ENCODE measurements around the gene RPAP2. TPM values are rescaled to one million over a fixed set of nuclear protein-coding genes. Genes with fewer than 3 reads are reported as not detected.
"Not testable (repeated sequence)": the region's sequence is repeated elsewhere in the genome, so short reads cannot be mapped to it uniquely, and the experiment has no call there.

RPAP2 gene
- total RNA-seq (5.4 and 5.6 TPM in 2 replicates), polyA plus RNA-seq (13.0 and 13.3 TPM in 2 replicates), polyA minus RNA-seq (ENCODE audit: low replicate concordance) (0.82 and 2.1 TPM in 2 replicates)
- polyA plus RNA-seq (2012): 8.3 and 9.5 TPM in 2 replicates

GRCh38 chr1:92298573-92299476 lies at the start of gene RPAP2, which contains the start of gene GLMN:
Gene RPAP2 (plus strand): TSS chr1:92299059. CDS start chr1:92299074, 15 bp downstream.
Gene GLMN (minus strand): TSS chr1:92298987. CDS start chr1:92297999, 988 bp downstream.
- H3K9me3 ChIP-seq (ENCODE audit: control insufficient read depth, insufficient read depth, low read depth, low read length): no peaks in the 10 kb centered on the region
- H3K4me2 ChIP-seq (ENCODE audit: extremely low read depth, insufficient read depth, low read length): peak within 1 kb of the TSS; percentile 94
- peaks cover 2% of the 10 kb centered on the region for H3K36me3 ChIP-seq (ENCODE audit: control insufficient read depth, insufficient read depth, low read length)
- H3K27me3 ChIP-seq (ENCODE audit: control insufficient read depth, insufficient read depth, low read length): no peaks in the 10 kb centered on the region
- H3K4me1 ChIP-seq (ENCODE audit: control insufficient read depth, extremely low read depth, insufficient read depth, low read length): no peaks in the 10 kb centered on the region
- peak within 1 kb of the TSS; percentile 99 for H2AFZ ChIP-seq (ENCODE audit: low read length)
- DNase-seq (ENCODE audit: low read depth in 2 of 2): peak; percentile 81 to 84
- H4K20me1 ChIP-seq (ENCODE audit: control insufficient read depth, extremely low read depth, insufficient read depth, low read length): no peaks in the 10 kb centered on the region
- TF ChIP-seq CTCF (conservative IDR thresholded peaks at IDR 0.05 in 1 of 2, IDR thresholded peaks at IDR 0.05 in 1 of 2; ENCODE audit: low read depth in 1 of 2, low read length in 2 of 2): peak; percentile 10 to 18
- no peak for TF ChIP-seq EZH2 (IDR thresholded peaks at IDR 0.05; ENCODE audit: low read length, missing control alignments)
- H3K9ac ChIP-seq (ENCODE audit: insufficient read depth, low read length): peak within 1 kb of the TSS; percentile 86
- H3K4me3 ChIP-seq (replicated peaks in 1 of 4; ENCODE audit: control extremely low read depth in 1 of 4, insufficient read depth in 1 of 4, low read depth in 3 of 4, low read length in 4 of 4): peak within 1 kb of the TSS; percentile 85 to 98 (median 95)
- H3K27ac ChIP-seq (ENCODE audit: insufficient read depth, low read length): peak within 1 kb of the TSS; percentile 94
- peaks cover 9% of the 10 kb centered on the region for H3K79me2 ChIP-seq (ENCODE audit: control insufficient read depth, insufficient read depth, low read length)

- H3K36me3 ChIP-seq (ENCODE audit: control insufficient read depth, insufficient read depth, low read length); H3K4me1 ChIP-seq (ENCODE audit: control insufficient read depth, extremely low read depth, insufficient read depth, low read length); H3K9ac ChIP-seq (ENCODE audit: insufficient read depth, low read length); H3K4me2 ChIP-seq (ENCODE audit: extremely low read depth, insufficient read depth, low read length); H3K4me3 ChIP-seq (replicated peaks in 1 of 4; ENCODE audit: control extremely low read depth in 1 of 4, insufficient read depth in 1 of 4, low read depth in 3 of 4, low read length in 4 of 4); H3K27ac ChIP-seq (ENCODE audit: insufficient read depth, low read length); H3K79me2 ChIP-seq (ENCODE audit: control insufficient read depth, insufficient read depth, low read length); H4K20me1 ChIP-seq (ENCODE audit: control insufficient read depth, extremely low read depth, insufficient read depth, low read length); H3K27me3 ChIP-seq (ENCODE audit: control insufficient read depth, insufficient read depth, low read length); H3K9me3 ChIP-seq (ENCODE audit: control insufficient read depth, insufficient read depth, low read depth, low read length); H2AFZ ChIP-seq (ENCODE audit: low read length); DNase-seq (ENCODE audit: low read depth in 2 of 2): not testable (repeated sequence)
Measured at GRCh38 chr1:92254714-92255113, 44.1 kb upstream of the RPAP2 start.

DNA sequence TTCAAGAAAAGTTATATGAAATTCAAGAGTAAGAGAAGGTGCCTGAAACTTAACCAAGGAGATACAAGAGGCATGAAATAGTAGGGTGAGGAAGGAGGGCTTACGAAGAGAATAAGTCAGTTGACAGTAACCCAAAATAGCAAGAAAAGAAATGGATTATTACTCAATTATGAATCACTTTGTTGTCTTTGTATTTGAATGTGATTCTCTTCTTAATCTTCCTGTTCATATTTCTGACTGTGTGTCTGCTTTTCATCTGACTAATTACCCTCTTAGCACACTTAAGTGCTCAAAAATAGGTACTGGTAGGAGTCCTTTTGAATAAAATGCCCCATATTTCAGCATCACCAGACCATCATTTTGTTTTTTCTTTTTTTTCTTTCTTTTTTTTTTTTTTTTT lies 39.5 kb upstream of the RPAP2 start:
- no peak for TF ChIP-seq CTCF (conservative IDR thresholded peaks at IDR 0.05 in 1 of 2, IDR thresholded peaks at IDR 0.05 in 1 of 2; ENCODE audit: low read depth in 1 of 2, low read length in 2 of 2)
- Histone ChIP-seq H3K4me3 (replicated peaks in 1 of 4; ENCODE audit: control extremely low read depth in 1 of 4, insufficient read depth in 1 of 4, low read depth in 3 of 4, low read length in 4 of 4) (no peak overlapping the region), H2AFZ (ENCODE audit: low read length) (no peak overlapping the region), H3K9ac (ENCODE audit: insufficient read depth, low read length) (no peak overlapping the region), H3K79me2 (ENCODE audit: control insufficient read depth, insufficient read depth, low read length) (no peaks in the 10 kb centered on the region), H4K20me1 (ENCODE audit: control insufficient read depth, extremely low read depth, insufficient read depth, low read length) (no peaks in the 10 kb centered on the region), H3K27ac (ENCODE audit: insufficient read depth, low read length) (no peak overlapping the region), H3K9me3 (ENCODE audit: control insufficient read depth, insufficient read depth, low read depth, low read length) (no peaks in the 10 kb centered on the region), H3K36me3 (ENCODE audit: control insufficient read depth, insufficient read depth, low read length) (peaks cover 5% of the 10 kb centered on the region), H3K4me1 (ENCODE audit: control insufficient read depth, extremely low read depth, insufficient read depth, low read length) (no peaks in the 10 kb centered on the region), H3K4me2 (ENCODE audit: extremely low read depth, insufficient read depth, low read length) (no peak overlapping the region), H3K27me3 (ENCODE audit: control insufficient read depth, insufficient read depth, low read length) (no peaks in the 10 kb centered on the region)
- peak in 1 of 2 donors; percentile 16 for DNase-seq (ENCODE audit: low read depth in 2 of 2)
